CD4-positive, CD25-positive, alpha-beta regulatory T cell (primary cell): ENCODE results near the gene FKBP15. TPM values are rescaled to one million over a fixed set of nuclear protein-coding genes. Genes with fewer than 3 reads are reported as not detected.

Experiments
- ATAC-seq, 2 donors: fragments of 150-1000 bp; cut with Tn5 transposase; one replicate each; pipeline ENCODE4 v1.10.0; 2021; ENCODE audit warnings: low read depth in 2 of 2, moderate number of reproducible peaks in 2 of 2, moderate library complexity in 1 of 2
- DNase-seq, 3 donors: peaks; one replicate each; pipeline versions ENCODE4 v3.0.0 to v3.0.0-alpha.2; 2012 to 2022; ENCODE audit warnings: mixed read lengths in 1 of 3
- H3K27ac ChIP-seq: one replicate; pipeline ENCODE4 v1.7.0; 2013; ENCODE audit warnings: mild to moderate bottlenecking, low read length; ENCODE audit not compliant: insufficient read depth, poor library complexity, severe bottlenecking
- H3K27me3 ChIP-seq: one replicate; pipeline ENCODE4 v1.7.0; 2013; ENCODE audit warnings: low read length; ENCODE audit not compliant: control insufficient read depth, insufficient read depth
- H3K36me3 ChIP-seq: one replicate; pipeline ENCODE4 v1.7.0; 2013; ENCODE audit warnings: mild to moderate bottlenecking, low read length, moderate library complexity; ENCODE audit not compliant: control insufficient read depth, insufficient read depth
- H3K4me1 ChIP-seq: 2 replicates; pipeline ENCODE4 v1.7.0; 2013; ENCODE audit warnings: mild to moderate bottlenecking, low read length; ENCODE audit not compliant: insufficient read depth, control insufficient read depth, poor library complexity, severe bottlenecking
- H3K4me3 ChIP-seq: one replicate; pipeline ENCODE4 v1.7.0; 2013; ENCODE audit warnings: low read depth, mild to moderate bottlenecking, low read length, moderate library complexity
- H3K9me3 ChIP-seq, 2 experiments: 1 replicate in 1 of 2; 2 replicates in 1 of 2; pipeline ENCODE4 v1.7.0; 2013; ENCODE audit warnings: low read length in 2 of 2, mild to moderate bottlenecking in 1 of 2, moderate library complexity in 1 of 2; ENCODE audit not compliant: control insufficient read depth in 2 of 2
- H3K27ac Mint-ChIP-seq, 3 donors: one replicate each; pipeline ENCODE4 v1.8.0; 2020 to 2022; ENCODE audit warnings: mild to moderate bottlenecking in 3 of 3, mixed read lengths in 3 of 3, moderate library complexity in 2 of 3
- H3K27me3 Mint-ChIP-seq: one replicate; pipeline ENCODE4 v1.8.0; 2022; ENCODE audit warnings: mild to moderate bottlenecking, mixed read lengths
- H3K36me3 Mint-ChIP-seq: one replicate; pipeline ENCODE4 v1.8.0; 2020; ENCODE audit warnings: mixed read lengths
- H3K4me1 Mint-ChIP-seq, 4 donors: one replicate each; pipeline ENCODE4 v1.8.0; 2020 to 2022; ENCODE audit warnings: mixed read lengths in 4 of 4, mild to moderate bottlenecking in 1 of 4
- H3K4me3 Mint-ChIP-seq, 4 donors: one replicate each; pipeline ENCODE4 v1.8.0; 2020 to 2022; ENCODE audit warnings: mild to moderate bottlenecking in 4 of 4, mixed read lengths in 4 of 4, moderate library complexity in 3 of 4
- H3K9me3 Mint-ChIP-seq, 7 donors: one replicate each; pipeline ENCODE4 v1.8.0; 2020 to 2022; ENCODE audit warnings: mixed read lengths in 7 of 7, mild to moderate bottlenecking in 3 of 7, moderate library complexity in 2 of 7
- polyA plus RNA-seq, 4 donors: library from polyadenylated mRNA; unstranded; fragments of 300-500 nt; fragmentation: Illumina TruSeq; gene quantifications; one replicate each; pipeline ENCODE4 v1.2.3, GENCODE V29; 2021
- total RNA-seq: library from RNA; stranded (reverse); gene quantifications from one replicate; pipeline ENCODE4 v1.2.3, GENCODE V29; 2022

The FKBP15 gene
- total and polyA plus RNA-seq, 5 donors from 2014 or later: 7.1 to 24.9 (median 9.2) TPM

DNA sequence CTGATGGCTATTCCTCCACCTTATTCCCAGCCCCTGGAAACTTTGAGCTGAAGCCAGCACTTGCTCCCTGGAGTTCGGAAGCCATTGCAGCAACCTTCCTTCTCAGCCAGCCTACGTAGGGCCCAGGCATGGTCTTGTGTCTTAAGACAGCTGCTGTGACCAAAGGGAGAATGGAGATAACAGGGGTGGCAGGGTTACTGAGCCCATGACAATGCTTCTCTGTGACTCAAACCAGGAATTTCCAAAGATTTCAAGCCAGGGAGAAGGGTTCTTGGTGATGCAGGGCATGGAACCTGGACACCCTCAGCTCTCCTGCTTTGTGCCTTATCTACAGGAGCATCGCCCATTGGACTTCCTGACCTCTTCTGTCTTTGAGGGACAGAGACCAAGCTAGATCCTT is 58.1 kb downstream of the FKBP15 start:
- Histone ChIP-seq H3K9me3 (no peaks in the 10 kb centered on the region), H3K27ac (no peak overlapping the region), H3K27me3 (no peaks in the 10 kb centered on the region), H3K36me3 (peaks cover 78% of the 10 kb centered on the region), H3K4me3 (no peak overlapping the region), H3K4me1 (no peaks in the 10 kb centered on the region)
- DNase-seq (no peak), ATAC-seq (no peak)
- no peak overlapping the region for H3K4me3 Mint-ChIP-seq
- no peaks in the 10 kb centered on the region for H3K9me3 Mint-ChIP-seq
- peaks cover 53% of the 10 kb centered on the region for H3K36me3 Mint-ChIP-seq
- H3K27ac Mint-ChIP-seq: peak overlapping the region in 2 of 3 donors; percentile 11 to 42
- no peaks in the 10 kb centered on the region for H3K27me3 Mint-ChIP-seq
- peaks cover 0 to 6% (median 0%) of the 10 kb centered on the region in 4 donors for H3K4me1 Mint-ChIP-seq

DNA sequence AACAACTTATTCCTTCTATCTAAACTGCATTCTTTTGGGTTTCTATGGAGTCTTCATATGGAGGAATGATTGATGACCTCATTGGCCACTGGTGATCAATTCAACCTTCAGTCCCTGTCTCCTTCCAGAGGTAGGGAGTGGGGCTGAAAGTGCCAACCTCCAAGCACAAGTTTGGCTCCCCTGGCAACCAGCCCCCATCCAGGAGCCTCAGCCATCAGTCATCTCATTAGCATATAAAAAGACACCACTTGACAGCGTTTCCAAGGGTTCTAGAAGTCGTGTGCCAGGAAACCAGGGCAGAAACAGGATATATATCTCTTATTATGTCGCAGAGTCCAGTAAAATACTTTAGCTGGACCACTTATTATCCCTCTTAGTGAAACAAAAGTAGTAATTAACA is 60.5 kb downstream of the FKBP15 start:
- peaks cover 39% of the 10 kb centered on the region for H3K36me3 Mint-ChIP-seq
- Histone ChIP-seq H3K4me1 (peaks cover 6% of the 10 kb centered on the region), H3K9me3 (no peaks in the 10 kb centered on the region), H3K4me3 (no peak overlapping the region), H3K27ac (no peak overlapping the region), H3K36me3 (peaks cover 54% of the 10 kb centered on the region), H3K27me3 (no peaks in the 10 kb centered on the region)
- H3K4me3 Mint-ChIP-seq: no peak overlapping the region
- DNase-seq: no peak
- no peaks in the 10 kb centered on the region for H3K9me3 Mint-ChIP-seq
- H3K27me3 Mint-ChIP-seq: no peaks in the 10 kb centered on the region
- H3K27ac Mint-ChIP-seq: no peak overlapping the region
- peaks cover 0 to 13% (median 10%) of the 10 kb centered on the region in 4 donors for H3K4me1 Mint-ChIP-seq
- no peak for ATAC-seq

DNA sequence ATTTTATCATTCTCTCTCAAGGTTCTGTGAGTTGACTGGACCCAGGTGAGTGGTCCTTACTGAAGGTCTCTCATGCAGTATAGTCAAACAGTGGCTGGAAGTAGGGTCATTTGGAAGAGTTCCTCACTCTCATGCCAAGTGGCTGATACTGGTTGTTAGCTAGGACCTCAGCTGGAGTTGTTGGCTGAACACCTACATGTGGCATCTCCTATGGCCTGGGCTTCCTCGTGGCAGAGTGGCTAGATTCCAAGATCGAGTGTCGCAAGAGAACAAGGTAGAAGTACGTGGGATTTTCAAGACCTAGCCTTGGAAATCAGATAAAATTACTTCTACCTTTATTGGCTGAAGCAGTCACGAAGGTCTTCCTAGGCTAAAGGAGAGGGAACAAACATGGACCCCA is 62.6 kb downstream of the FKBP15 start:
- H3K27me3 Mint-ChIP-seq: no peaks in the 10 kb centered on the region
- H3K36me3 Mint-ChIP-seq: peaks cover 29% of the 10 kb centered on the region
- Histone ChIP-seq H3K27me3 (no peaks in the 10 kb centered on the region), H3K9me3 (no peaks in the 10 kb centered on the region), H3K27ac (no peak overlapping the region), H3K4me1 (peaks cover 7% of the 10 kb centered on the region), H3K36me3 (peaks cover 34% of the 10 kb centered on the region), H3K4me3 (no peak overlapping the region)
- H3K9me3 Mint-ChIP-seq: no peaks in the 10 kb centered on the region
- H3K27ac Mint-ChIP-seq: peak overlapping the region in 1 of 3 donors; percentile 78
- no peak overlapping the region for H3K4me3 Mint-ChIP-seq
- H3K4me1 Mint-ChIP-seq: peaks cover 0 to 26% (median 20%) of the 10 kb centered on the region in 4 donors
- ATAC-seq (no peak), DNase-seq (no peak)

DNA sequence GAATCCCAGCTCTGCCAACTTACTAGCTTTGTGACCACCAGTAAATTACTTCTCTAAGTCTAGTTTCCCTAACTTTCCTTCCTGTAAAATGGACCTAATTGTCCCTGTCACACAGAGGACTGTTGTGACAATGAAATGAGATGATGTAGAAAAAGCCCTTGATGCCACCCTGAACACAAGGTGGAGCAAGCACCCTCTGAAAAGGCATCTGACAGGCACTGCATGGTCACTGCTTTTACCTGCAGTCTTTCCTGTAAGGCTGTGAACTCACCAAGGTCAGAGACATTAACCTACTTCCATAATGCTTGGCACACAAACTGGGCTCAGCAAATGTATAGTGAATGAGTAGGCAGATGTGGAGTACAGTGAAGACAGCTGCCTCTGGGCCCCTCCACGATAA is 64.2 kb downstream of the FKBP15 start:
- Mint-ChIP-seq H3K27ac (peak overlapping the region in 2 of 3 donors; percentile 78 to 88), H3K9me3 (no peaks in the 10 kb centered on the region), H3K4me3 (no peak overlapping the region), H3K36me3 (peaks cover 14% of the 10 kb centered on the region), H3K4me1 (peaks cover 0 to 35% (median 28%) of the 10 kb centered on the region in 4 donors), H3K27me3 (no peaks in the 10 kb centered on the region)
- H3K4me3 ChIP-seq: no peak overlapping the region
- no peaks in the 10 kb centered on the region for H3K27me3 ChIP-seq
- no peaks in the 10 kb centered on the region for H3K9me3 ChIP-seq
- ATAC-seq: no peak
- peaks cover 13% of the 10 kb centered on the region for H3K4me1 ChIP-seq
- H3K27ac ChIP-seq: no peak overlapping the region
- peaks cover 19% of the 10 kb centered on the region for H3K36me3 ChIP-seq
- DNase-seq: peak in 1 of 3 donors; percentile 20

DNA sequence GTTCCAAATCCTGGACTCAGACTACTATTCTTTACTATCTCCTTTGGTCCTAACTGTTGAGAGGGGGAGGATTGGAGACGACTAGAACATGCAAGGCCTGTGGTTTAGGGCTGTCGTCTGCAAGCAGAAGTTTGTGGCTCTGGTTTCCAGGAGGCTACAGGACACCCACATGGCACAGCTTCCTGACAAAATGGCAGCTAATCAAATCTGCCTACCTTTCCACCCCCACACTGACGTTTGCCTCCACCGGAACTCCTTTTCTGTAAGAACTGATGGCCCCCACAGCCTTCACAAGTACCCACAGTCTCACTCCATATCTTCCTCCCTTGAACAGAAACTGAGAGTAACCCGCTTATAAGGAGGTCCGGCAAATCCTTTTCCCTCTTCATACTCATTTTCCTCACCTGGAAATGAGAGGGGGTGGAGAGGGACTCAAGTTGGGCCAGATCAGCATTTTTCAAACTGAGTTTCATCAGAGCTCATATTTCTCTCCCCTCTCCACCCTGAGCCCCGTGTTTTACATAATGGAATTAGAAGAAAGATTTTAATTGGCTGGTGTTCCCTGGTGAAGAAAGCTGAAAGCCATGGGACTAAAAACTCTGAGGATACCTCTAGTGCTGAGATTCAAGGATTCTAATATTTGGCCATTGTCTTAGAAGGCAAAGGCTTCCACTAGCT is 65.0 kb downstream of the FKBP15 start:
- Histone ChIP-seq H3K27me3 (no peaks in the 10 kb centered on the region), H3K36me3 (peaks cover 12% of the 10 kb centered on the region), H3K9me3 (no peaks in the 10 kb centered on the region), H3K27ac (no peak overlapping the region), H3K4me1 (peaks cover 21% of the 10 kb centered on the region), H3K4me3 (no peak overlapping the region)
- Mint-ChIP-seq H3K27me3 (peaks cover 4% of the 10 kb centered on the region), H3K9me3 (no peaks in the 10 kb centered on the region), H3K27ac (peak overlapping the region in 2 of 3 donors; percentile 78 to 88), H3K4me3 (peak overlapping the region in 2 of 4 donors; percentile 0 to 50), H3K4me1 (peaks cover 0 to 40% (median 31%) of the 10 kb centered on the region in 4 donors), H3K36me3 (peaks cover 13% of the 10 kb centered on the region)
- ATAC-seq (no peak), DNase-seq (peak in 1 of 3 donors; percentile 66)

DNA sequence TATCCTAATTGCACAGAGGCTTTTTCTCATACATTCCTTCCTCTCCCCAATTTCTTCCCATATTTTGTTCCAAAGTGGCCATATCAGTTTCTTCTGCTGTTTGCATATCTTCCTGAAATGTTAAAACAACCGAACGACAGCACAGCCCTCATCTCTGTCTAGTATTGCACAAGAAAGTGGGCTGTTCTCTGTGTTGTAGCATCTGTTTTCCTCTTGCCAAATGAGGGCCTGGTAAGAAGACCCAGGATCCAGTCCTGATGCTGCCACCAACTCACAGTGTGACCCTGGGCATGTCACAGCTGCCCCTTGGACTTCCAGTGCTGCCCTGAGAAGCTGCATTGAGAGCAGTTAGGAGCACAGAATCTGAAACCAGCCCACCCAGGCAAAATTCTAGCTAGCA is 66.1 kb downstream of the FKBP15 start:
- ATAC-seq (no peak), DNase-seq (no peak)
- peaks cover 27% of the 10 kb centered on the region for H3K4me1 ChIP-seq
- peaks cover 12% of the 10 kb centered on the region for H3K36me3 ChIP-seq
- H3K9me3 Mint-ChIP-seq: no peaks in the 10 kb centered on the region
- peak overlapping the region in 2 of 3 donors; percentile 26 to 78 for H3K27ac Mint-ChIP-seq
- H3K27me3 ChIP-seq: no peaks in the 10 kb centered on the region
- H3K27me3 Mint-ChIP-seq: peaks cover 4% of the 10 kb centered on the region
- peak overlapping the region in 1 of 4 donors; percentile 80 for H3K4me3 Mint-ChIP-seq
- H3K36me3 Mint-ChIP-seq: peaks cover 10% of the 10 kb centered on the region
- H3K9me3 ChIP-seq: no peaks in the 10 kb centered on the region
- peaks cover 4 to 45% (median 32%) of the 10 kb centered on the region in 4 donors for H3K4me1 Mint-ChIP-seq
- H3K27ac ChIP-seq: no peak overlapping the region
- H3K4me3 ChIP-seq: no peak overlapping the region

DNA sequence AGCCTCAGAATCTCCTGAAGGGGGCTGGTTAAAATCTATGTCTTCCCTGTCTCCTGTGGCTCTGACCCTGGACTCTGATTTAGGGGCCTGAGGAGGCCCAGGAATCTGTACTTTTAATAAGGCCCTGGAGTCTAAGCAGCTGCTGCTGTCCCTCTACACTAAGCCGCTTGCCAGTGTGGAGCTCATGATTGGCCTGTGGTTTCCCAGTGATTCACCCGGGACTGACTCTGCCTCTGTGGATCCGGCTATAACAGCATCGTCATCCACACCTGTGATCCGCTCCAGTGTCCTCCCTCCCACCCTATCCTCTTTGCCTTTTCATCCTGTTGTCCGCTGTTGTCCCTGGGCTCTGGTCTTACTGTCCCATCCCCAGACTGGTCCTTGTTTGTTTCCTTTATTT is 66.6 kb downstream of the FKBP15 start:
- ATAC-seq (no peak), DNase-seq (no peak)
- Histone ChIP-seq H3K4me1 (peaks cover 27% of the 10 kb centered on the region), H3K9me3 (no peaks in the 10 kb centered on the region), H3K36me3 (peaks cover 10% of the 10 kb centered on the region), H3K27me3 (no peaks in the 10 kb centered on the region), H3K4me3 (no peak overlapping the region), H3K27ac (no peak overlapping the region)
- Mint-ChIP-seq H3K4me1 (peaks cover 4 to 45% (median 32%) of the 10 kb centered on the region in 4 donors), H3K27ac (peak overlapping the region in 2 of 3 donors; percentile 26 to 78), H3K27me3 (peaks cover 4% of the 10 kb centered on the region), H3K4me3 (peak overlapping the region in 1 of 4 donors; percentile 80), H3K9me3 (no peaks in the 10 kb centered on the region), H3K36me3 (peaks cover 10% of the 10 kb centered on the region)

DNA sequence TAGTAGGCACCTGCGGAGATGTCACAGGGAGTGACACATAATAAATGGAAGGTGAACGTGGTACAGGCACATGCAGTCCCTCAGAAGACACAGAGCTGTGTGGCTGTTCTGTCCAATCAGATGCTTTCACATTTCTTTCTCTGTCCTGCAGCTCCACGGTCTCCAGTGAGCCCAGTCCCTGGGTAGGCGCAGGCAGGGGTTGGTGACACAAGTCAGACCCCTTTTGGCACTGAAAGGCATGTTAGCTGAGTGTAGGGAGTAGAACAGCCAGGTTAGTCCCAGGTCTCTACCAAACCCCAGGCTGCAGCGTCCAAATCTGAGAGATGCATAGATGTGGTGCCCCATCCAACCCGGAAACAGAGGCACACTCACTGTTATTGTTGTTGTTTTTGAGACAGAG is 67.5 kb downstream of the FKBP15 start:
- Histone ChIP-seq H3K4me3 (no peak overlapping the region), H3K9me3 (no peaks in the 10 kb centered on the region), H3K36me3 (peaks cover under 1% of the 10 kb centered on the region), H3K27ac (no peak overlapping the region), H3K4me1 (peaks cover 27% of the 10 kb centered on the region), H3K27me3 (no peaks in the 10 kb centered on the region)
- no peak for ATAC-seq
- Mint-ChIP-seq H3K4me3 (peak overlapping the region in 1 of 4 donors; percentile 40), H3K9me3 (peaks cover 0 to 2% (median 0%) of the 10 kb centered on the region in 7 donors), H3K27me3 (peaks cover 5% of the 10 kb centered on the region), H3K36me3 (peaks cover 6% of the 10 kb centered on the region), H3K4me1 (peaks cover 4 to 45% (median 32%) of the 10 kb centered on the region in 4 donors), H3K27ac (peak overlapping the region in 1 of 3 donors; percentile 55)
- DNase-seq: no peak
